Measurements from ENCODE around the gene TSPYL6.
"Not testable (repeated sequence)": the region's sequence is repeated elsewhere in the genome, so short reads cannot be mapped to it uniquely, and the experiment has no call there.

The TSPYL6 gene

GRCh38 chr2:54256091-54256694 lies at the start of gene TSPYL6:
Gene TSPYL6 (minus strand): TSS chr2:54256229. CDS start chr2:54256151, 78 bp downstream.
- no peak for DNase-seq
- in situ Hi-C loops (cut with HindIII; ENCODE audit: low pct_ligation_motif_present, low pct_unique_long_range_greater_than_20kb, low sequenced_read_pairs), result no loop called here

GRCh38 chr2:54303631-54304030 lies 47.6 kb upstream of the TSPYL6 start:
- DNase-seq, result no peak
- in situ Hi-C loops (cut with HindIII; ENCODE audit: low pct_ligation_motif_present, low pct_unique_long_range_greater_than_20kb, low sequenced_read_pairs), result no loop called here

DNA sequence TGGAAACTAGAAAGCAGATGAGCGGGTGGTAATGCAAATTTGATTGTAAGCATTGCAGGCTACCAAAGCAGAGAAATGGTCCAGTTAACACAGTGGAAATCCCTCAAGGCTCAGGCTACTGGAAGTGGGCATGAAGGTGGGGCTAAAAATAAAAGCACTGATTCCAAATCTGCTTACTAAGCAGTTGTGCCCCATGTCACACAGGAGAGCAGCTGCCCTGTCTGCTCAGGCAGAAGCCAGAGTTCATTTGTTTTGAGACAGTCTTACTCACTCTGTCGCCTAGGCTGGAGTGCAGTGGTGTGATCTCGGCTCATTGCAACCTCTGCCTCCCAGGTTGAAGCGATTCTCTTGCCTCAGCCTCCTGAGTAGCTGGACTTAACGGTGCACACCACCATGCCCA lies 42.5 kb upstream of the TSPYL6 start:
- no peak for DNase-seq
- in situ Hi-C loops (cut with HindIII; ENCODE audit: low pct_ligation_motif_present, low pct_unique_long_range_greater_than_20kb, low sequenced_read_pairs), result no loop called here

- in situ Hi-C loops (cut with HindIII; ENCODE audit: low pct_ligation_motif_present, low pct_unique_long_range_greater_than_20kb, low sequenced_read_pairs), result no loop called here
- DNase-seq, result peak; percentile 9
These were observed 39.9 kb upstream of the TSPYL6 start for GRCh38 chr2:54295911-54296310.

DNA sequence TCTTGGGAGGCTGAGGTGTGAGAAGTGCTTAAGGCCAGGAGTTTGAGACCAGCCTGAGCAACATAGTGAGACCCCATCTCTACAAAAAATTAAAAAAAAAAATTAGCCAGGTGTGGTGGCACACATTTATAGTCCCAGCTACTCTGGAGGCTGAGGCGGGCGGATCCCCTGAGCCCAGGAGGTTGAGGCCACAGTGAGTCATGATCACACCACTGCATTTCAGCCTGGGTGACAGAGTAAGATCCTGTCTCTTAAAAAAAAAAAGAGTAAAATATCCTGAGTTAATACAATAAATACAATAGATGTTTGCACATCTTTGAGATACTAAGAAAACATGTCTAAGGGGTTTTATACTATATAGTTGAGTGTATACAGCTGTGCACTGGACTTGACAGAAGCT lies 38.6 kb upstream of the TSPYL6 start:
- DNase-seq; in situ Hi-C loops (cut with HindIII; ENCODE audit: low pct_ligation_motif_present, low pct_unique_long_range_greater_than_20kb, low sequenced_read_pairs): not testable (repeated sequence)

DNA sequence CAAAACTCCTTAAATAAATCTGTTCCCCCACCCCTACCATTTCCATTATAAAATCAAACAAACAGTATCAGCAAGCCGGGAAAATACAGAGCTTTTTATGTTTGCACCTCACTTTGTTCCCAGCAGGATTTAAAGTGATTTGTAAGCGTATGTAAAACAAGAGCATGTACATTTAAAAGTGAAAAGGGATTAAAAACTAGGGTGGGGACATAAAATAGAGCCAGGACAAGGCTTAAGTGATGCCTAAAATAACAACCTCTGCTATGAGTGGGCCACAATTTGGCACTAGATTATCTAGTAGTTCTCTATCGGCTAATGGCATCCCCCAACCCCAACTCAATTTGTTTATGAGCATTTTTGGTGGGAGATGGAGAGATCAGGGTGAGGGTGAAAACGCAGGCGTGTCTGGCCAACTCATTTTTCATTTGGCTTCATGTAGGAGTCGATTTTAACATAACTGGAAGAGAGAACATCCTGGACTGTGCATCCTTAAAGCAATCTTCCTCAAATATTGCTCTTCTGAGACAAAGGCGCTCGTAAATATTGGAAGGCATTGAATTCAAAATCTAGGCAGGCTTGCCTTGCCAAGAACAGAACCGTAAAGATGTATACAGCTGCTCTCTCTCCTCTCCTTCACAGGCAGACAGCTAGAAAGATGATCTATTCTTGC lies 34.5 kb upstream of the TSPYL6 start:
- in situ Hi-C loops (cut with HindIII; ENCODE audit: low pct_ligation_motif_present, low pct_unique_long_range_greater_than_20kb, low sequenced_read_pairs), result no loop called here
- no peak for DNase-seq

- in situ Hi-C loops (cut with HindIII; ENCODE audit: low pct_ligation_motif_present, low pct_unique_long_range_greater_than_20kb, low sequenced_read_pairs), result no loop called here
- DNase-seq, result no peak
These were observed 33.9 kb upstream of the TSPYL6 start for GRCh38 chr2:54289917-54290316.

- no peak for DNase-seq
- in situ Hi-C loops (cut with HindIII; ENCODE audit: low pct_ligation_motif_present, low pct_unique_long_range_greater_than_20kb, low sequenced_read_pairs), result no loop called here
These were observed 31.5 kb upstream of the TSPYL6 start for GRCh38 chr2:54287532-54287931.

DNA sequence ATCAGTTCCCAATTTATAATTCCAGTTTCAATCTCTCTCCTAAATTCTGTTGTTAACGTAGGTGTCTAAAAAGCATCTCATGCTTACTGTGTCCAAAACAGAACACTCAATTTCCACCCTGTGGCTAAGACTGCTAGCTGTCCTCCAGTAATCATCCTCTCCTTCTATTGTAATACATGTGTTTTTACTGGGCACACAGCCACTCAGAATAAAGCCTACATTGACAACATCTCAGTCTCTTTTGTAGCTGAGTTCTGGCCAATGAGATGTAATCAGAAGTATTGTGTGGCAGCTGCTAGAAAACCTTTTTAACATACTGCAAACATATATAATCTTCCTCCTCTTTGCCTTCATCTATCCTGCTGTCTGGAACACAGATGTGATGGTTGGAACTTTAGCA lies 29.4 kb upstream of the TSPYL6 start:
- no peak for DNase-seq
- in situ Hi-C loops (cut with HindIII; ENCODE audit: low pct_ligation_motif_present, low pct_unique_long_range_greater_than_20kb, low sequenced_read_pairs), result no loop called here

- no peak for DNase-seq
- in situ Hi-C loops (cut with HindIII; ENCODE audit: low pct_ligation_motif_present, low pct_unique_long_range_greater_than_20kb, low sequenced_read_pairs), result no loop called here
These were observed 28.8 kb upstream of the TSPYL6 start for GRCh38 chr2:54284826-54285225.

DNA sequence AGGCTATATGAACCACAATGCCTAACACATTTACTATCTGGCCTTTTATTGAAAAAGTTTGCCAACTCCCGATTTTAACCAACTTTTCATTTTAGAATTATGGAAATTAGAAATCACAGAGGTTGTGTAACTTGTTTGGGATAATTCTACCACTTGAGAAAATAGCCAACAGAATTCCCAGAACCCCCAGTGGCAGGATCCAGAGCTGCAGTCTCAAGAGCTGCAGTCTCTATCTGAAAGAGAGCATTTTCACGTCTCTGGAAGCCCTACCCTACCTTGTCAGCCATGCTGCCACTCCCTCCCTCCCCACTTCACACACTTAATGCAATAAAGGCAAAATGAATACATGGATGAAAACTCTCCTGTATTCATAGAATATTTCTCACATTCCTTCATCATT lies 23.4 kb upstream of the TSPYL6 start:
- DNase-seq, result peak; percentile 6

DNA sequence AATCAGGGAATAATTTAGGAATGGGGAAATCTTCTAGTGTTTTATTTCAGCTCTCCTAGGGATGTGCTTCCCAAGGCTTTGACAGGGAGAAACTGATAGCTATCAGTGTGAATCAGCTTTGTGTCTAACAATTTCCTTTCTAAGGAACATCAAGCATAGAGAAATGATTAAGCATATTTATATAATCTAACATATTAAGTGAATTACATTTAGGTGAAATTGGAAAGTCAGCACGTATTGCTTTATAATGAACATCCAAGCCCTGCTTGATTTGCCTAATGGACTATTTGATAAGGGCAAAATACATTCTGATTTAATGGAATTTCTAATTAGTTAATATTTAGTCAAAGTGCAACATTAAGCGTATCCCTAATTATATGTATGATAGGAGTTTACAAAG lies 19.5 kb upstream of the TSPYL6 start:
- in situ Hi-C loops (cut with HindIII; ENCODE audit: low pct_ligation_motif_present, low pct_unique_long_range_greater_than_20kb, low sequenced_read_pairs), result no loop called here
- DNase-seq, result no peak

More for the DNA sequence above, 23.4 kb upstream of the TSPYL6 start:
- in situ Hi-C loops (cut with HindIII; ENCODE audit: low pct_ligation_motif_present, low pct_unique_long_range_greater_than_20kb, low sequenced_read_pairs), result no loop called here

DNA sequence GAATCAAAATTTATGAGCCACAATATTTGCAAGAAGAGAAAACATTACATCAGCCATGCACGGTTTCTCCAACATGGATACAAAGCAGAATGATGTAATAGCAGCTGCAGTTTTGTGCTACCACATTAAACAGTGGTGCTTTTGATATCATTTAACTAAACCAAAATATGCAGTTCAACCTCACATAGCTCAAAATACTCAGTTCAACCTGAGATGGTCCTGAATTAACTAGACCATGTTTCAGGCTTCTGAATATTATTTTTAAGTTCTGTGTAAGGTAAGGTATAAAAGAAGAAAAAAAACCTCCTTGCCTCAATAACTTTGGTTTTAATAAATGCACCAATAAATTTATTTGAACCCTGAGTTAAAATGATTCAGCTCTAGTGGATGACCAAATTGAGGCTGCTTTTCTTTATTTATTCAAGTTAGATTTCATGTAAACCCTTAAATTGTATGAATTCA lies 18.8 kb upstream of the TSPYL6 start:
- in situ Hi-C loops (cut with HindIII; ENCODE audit: low pct_ligation_motif_present, low pct_unique_long_range_greater_than_20kb, low sequenced_read_pairs), result no loop called here
- no peak for DNase-seq

GRCh38 chr2:54271843-54272627 lies 16.0 kb upstream of the TSPYL6 start:
- in situ Hi-C loops (cut with HindIII; ENCODE audit: low pct_ligation_motif_present, low pct_unique_long_range_greater_than_20kb, low sequenced_read_pairs), result no loop called here
- no peak for DNase-seq

DNA sequence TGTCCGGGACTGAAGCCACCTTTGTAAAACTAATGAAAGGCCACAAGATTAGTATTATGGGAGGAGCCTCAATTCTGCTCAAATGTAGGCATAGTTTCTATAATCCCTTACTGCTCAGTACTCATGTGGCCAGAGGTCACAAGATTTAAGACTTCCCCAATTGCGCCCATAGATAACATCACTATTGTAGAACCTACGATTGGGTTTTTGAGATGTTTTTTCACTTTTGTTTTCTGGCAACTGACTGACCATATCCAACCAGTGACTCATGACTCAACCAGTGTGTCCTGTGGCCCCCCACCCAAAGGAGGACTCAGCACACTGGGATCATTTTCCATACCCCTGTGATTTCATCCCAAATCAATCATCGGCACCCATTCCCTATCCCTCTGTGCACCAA lies 15.2 kb upstream of the TSPYL6 start:
- DNase-seq, result no peak
- in situ Hi-C loops (cut with HindIII; ENCODE audit: low pct_ligation_motif_present, low pct_unique_long_range_greater_than_20kb, low sequenced_read_pairs), result no loop called here

GRCh38 chr2:54267577-54267976 lies 11.5 kb upstream of the TSPYL6 start:
- in situ Hi-C loops (cut with HindIII; ENCODE audit: low pct_ligation_motif_present, low pct_unique_long_range_greater_than_20kb, low sequenced_read_pairs), result no loop called here

DNA sequence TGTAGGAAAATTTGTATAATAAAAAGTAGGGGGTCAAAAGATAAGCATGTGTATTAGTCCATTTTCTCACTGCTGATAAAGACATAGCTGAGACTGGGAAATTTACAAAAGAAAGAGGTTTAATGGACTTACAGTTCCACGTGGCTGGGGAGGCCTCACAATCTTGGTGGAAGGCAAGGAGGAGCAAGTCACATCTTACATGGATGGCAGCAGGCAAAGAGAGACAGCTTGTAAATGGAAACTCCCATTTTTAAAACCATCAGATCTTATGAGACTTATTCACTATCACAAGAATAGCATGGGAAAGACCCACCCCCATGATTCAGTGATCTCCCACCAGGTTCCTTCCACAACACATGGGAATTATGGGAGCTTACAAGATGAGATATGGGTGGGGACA lies 9.1 kb upstream of the TSPYL6 start:
- in situ Hi-C loops (cut with HindIII; ENCODE audit: low pct_ligation_motif_present, low pct_unique_long_range_greater_than_20kb, low sequenced_read_pairs); DNase-seq: not testable (repeated sequence)

More at GRCh38 chr2:54267577-54267976, 11.5 kb upstream of the TSPYL6 start:
- DNase-seq, result no peak

GRCh38 chr2:54262015-54262765 lies 6.2 kb upstream of the TSPYL6 start:
- no peak for DNase-seq
- in situ Hi-C loops (cut with HindIII; ENCODE audit: low pct_ligation_motif_present, low pct_unique_long_range_greater_than_20kb, low sequenced_read_pairs), result no loop called here

DNA sequence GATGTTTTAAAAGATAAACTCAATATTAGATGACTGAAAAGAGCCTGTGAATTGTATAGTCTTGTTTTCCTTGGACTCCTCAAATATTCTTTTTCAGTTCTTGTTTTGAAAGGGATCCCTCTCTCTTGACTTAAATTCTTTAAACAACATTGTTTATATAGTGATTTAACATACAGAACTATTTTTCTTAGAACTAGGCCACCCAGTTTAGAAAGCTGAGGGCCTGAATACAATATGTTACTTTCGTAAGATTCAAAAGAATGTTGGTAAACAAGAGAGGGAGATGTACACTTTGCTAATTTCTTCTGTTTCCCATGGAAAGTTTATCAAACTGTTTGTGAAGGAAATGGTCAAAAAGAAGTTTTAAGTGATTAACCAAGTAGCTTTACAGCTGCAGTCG lies 5.5 kb upstream of the TSPYL6 start:
- DNase-seq, result no peak
- in situ Hi-C loops (cut with HindIII; ENCODE audit: low pct_ligation_motif_present, low pct_unique_long_range_greater_than_20kb, low sequenced_read_pairs), result no loop called here

All from ACHN (cell line).